ENCODE data around the gene ANGPTL2.

ANGPTL2 gene

GRCh38 chr9:127144670-127145445 lies 22.4 kb upstream of the ANGPTL2 start:
- DNase-seq (ENCODE audit: extremely low read depth, low read depth): no peak
- TF ChIP-seq CTCF (IDR thresholded peaks at IDR 0.05; ENCODE audit: low read depth, low read length): no peak

GRCh38 chr9:127143920-127144465 lies 21.6 kb upstream of the ANGPTL2 start:
- TF ChIP-seq CTCF (IDR thresholded peaks at IDR 0.05; ENCODE audit: low read depth, low read length): no peak
- DNase-seq (ENCODE audit: extremely low read depth, low read depth): no peak

DNA sequence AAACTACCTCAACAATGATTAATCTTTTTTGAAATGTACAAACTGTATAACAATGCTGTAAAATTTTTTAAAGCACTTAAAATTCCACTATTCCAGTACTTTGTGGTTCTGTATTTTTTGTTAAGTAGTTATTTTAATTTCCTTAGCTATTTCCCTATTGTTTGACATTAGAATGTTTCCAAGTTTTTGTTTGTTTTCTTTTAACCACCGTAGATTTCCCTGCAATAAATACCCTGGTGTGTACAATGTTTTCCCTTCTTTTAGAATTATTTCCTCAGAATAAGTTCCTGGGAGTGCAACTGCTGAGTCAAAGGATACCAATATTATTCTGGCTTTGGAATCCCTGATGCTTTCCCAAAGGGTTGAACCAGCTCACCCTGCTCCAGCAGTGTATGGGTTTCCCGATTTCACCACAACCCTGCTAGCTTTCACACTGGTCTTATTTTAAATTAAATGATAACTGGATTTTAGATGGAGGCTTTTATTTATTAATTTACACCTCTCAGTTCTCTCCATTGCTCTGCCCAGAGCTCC lies 20.6 kb upstream of the ANGPTL2 start:
- DNase-seq (ENCODE audit: extremely low read depth, low read depth): no peak
- no peak for TF ChIP-seq CTCF (IDR thresholded peaks at IDR 0.05; ENCODE audit: low read depth, low read length)

GRCh38 chr9:127142291-127142690 lies 19.9 kb upstream of the ANGPTL2 start:
- DNase-seq (ENCODE audit: extremely low read depth, low read depth): no peak
- TF ChIP-seq CTCF (IDR thresholded peaks at IDR 0.05; ENCODE audit: low read depth, low read length): no peak

GRCh38 chr9:127140842-127141675 lies 18.6 kb upstream of the ANGPTL2 start:
- DNase-seq (ENCODE audit: extremely low read depth, low read depth): no peak
- TF ChIP-seq CTCF (IDR thresholded peaks at IDR 0.05; ENCODE audit: low read depth, low read length): no peak

- no peak for TF ChIP-seq CTCF (IDR thresholded peaks at IDR 0.05; ENCODE audit: low read depth, low read length)
- DNase-seq (ENCODE audit: extremely low read depth, low read depth): no peak
Observed at GRCh38 chr9:127140181-127140580, 17.7 kb upstream of the ANGPTL2 start.

Data from AG09319 (cell line).